Neural cell (in vitro differentiated cells): Measurements from ENCODE around the gene CD247. TPM values are rescaled to one million over a fixed set of nuclear protein-coding genes. Genes with fewer than 3 reads are reported as not detected.

Experiments used
- H2AFZ ChIP-seq: fragments of 200-600, 300-800 bp; sonication (generic), shearing (Covaris generic); 2 replicates; pipeline ENCODE4 v1.6.0; 2014; ENCODE audit warnings: low read depth, mild to moderate bottlenecking, antibody characterized with exemption, low read length, moderate library complexity
- H3F3A ChIP-seq: fragments of 200-600 bp; shearing (Covaris generic); 2 replicates; pipeline ENCODE4 v1.6.1; 2016; ENCODE audit warnings: mild to moderate bottlenecking, moderate library complexity, mixed read lengths, antibody characterized with exemption, low read length; ENCODE audit not compliant: insufficient read depth, poor library complexity, severe bottlenecking
- H3K27ac ChIP-seq: fragments of 200-600, 300-800 bp; sonication (generic), shearing (Covaris generic); 2 replicates; pipeline ENCODE4 v1.5.1; 2014; ENCODE audit warnings: mild to moderate bottlenecking, low read length, moderate library complexity
- H3K27me3 ChIP-seq: fragments of 300-800, 200-600 bp; sonication (generic), shearing (Covaris generic); 2 replicates; pipeline ENCODE4 v1.6.0; 2014; ENCODE audit warnings: mild to moderate bottlenecking, low read depth, low read length, moderate library complexity; ENCODE audit not compliant: insufficient read depth
- H3K36me3 ChIP-seq: fragments of 300-800, 200-600 bp; sonication (generic), shearing (Covaris generic); 2 replicates; pipeline ENCODE4 v1.5.1; 2014; ENCODE audit warnings: mild to moderate bottlenecking, antibody characterized with exemption, low read length, moderate library complexity; ENCODE audit not compliant: insufficient read depth
- H3K4me2 ChIP-seq: fragments of 300-800, 200-600 bp; sonication (generic), shearing (Covaris generic); 2 replicates; pipeline ENCODE4 v1.6.0; 2014; ENCODE audit warnings: mild to moderate bottlenecking, low read length
- H3K4me3 ChIP-seq: fragments of 300-800, 200-600 bp; sonication (generic), shearing (Covaris generic); 2 replicates; pipeline ENCODE4 v1.5.1; 2014; ENCODE audit warnings: mild to moderate bottlenecking, low read length, moderate library complexity
- H3K79me2 ChIP-seq: fragments of 200-600 bp; shearing (Covaris generic); replicated peaks from 2 replicates; pipeline ENCODE4 v1.6.0; 2014; ENCODE audit warnings: mild to moderate bottlenecking, low read length, moderate library complexity; ENCODE audit not compliant: insufficient read depth
- H3K9ac ChIP-seq: fragments of 300-800, 200-600 bp; sonication (generic), shearing (Covaris generic); 2 replicates; pipeline ENCODE4 v1.6.1; 2016; ENCODE audit warnings: mild to moderate bottlenecking, low read length, mixed read lengths
- H3K9me2 ChIP-seq: fragments of 200-600 bp; shearing (Covaris generic); 2 replicates; pipeline ENCODE4 v1.6.1; 2016; ENCODE audit warnings: mild to moderate bottlenecking, low read length, mixed read lengths; ENCODE audit not compliant: insufficient read depth
- H3K9me3 ChIP-seq: fragments of 200-600, 300-800 bp; sonication (generic), shearing (Covaris generic); 2 replicates; pipeline ENCODE4 v1.6.1; 2016; ENCODE audit warnings: mild to moderate bottlenecking, mixed run types, low read length, moderate library complexity, mixed read lengths
- H4K20me1 ChIP-seq: fragments of 200-600 bp; shearing (Covaris generic); 2 replicates; pipeline ENCODE4 v1.6.1; 2016; ENCODE audit warnings: mild to moderate bottlenecking, mixed run types; ENCODE audit not compliant: insufficient read depth
- EP300 ChIP-seq: fragments of 450-650 bp; conservative IDR thresholded peaks from 2 replicates; pipeline ENCODE4 v1.6.1; 2014; ENCODE audit warnings: antibody characterized with exemption, mild to moderate bottlenecking, moderate library complexity; ENCODE audit not compliant: poor library complexity, severe bottlenecking
- EZH2 ChIP-seq: fragments of 200-600, 300-800 bp; shearing (Covaris generic), sonication (generic); IDR thresholded peaks from 2 replicates; pipeline ENCODE4 v1.6.1; 2014; ENCODE audit warnings: antibody characterized with exemption, low read length, borderline replicate concordance, mild to moderate bottlenecking; ENCODE audit not compliant: insufficient read depth, poor library complexity, severe bottlenecking
- MXI1 ChIP-seq: fragments of 450-650 bp; conservative IDR thresholded peaks from 2 replicates; pipeline ENCODE4 v1.6.1; 2014; ENCODE audit warnings: antibody characterized with exemption, mild to moderate bottlenecking; ENCODE audit not compliant: poor library complexity, severe bottlenecking
- POLR2AphosphoS5 ChIP-seq: IDR thresholded peaks from 2 replicates; pipeline ENCODE4 v1.6.1; 2012
- RAD21 ChIP-seq: fragments of 450-650 bp; conservative IDR thresholded peaks from 2 replicates; pipeline ENCODE4 v1.6.1; 2014; ENCODE audit warnings: antibody characterized with exemption, mild to moderate bottlenecking, moderate library complexity
- SMC3 ChIP-seq: fragments of 450-650 bp; conservative IDR thresholded peaks from 2 replicates; pipeline ENCODE4 v1.6.1; 2014; ENCODE audit warnings: antibody characterized with exemption, mild to moderate bottlenecking, moderate library complexity; ENCODE audit not compliant: poor library complexity
- TAF1 ChIP-seq: IDR thresholded peaks from 2 replicates; pipeline ENCODE4 v1.6.1; 2012; ENCODE audit warnings: low read depth
- polyA plus RNA-seq: library from polyadenylated mRNA; depleted of rRNA; stranded (reverse); fragments of >200 nt; gene quantifications from 2 replicates; pipeline ENCODE4 v1.2.3, GENCODE V29; 2014
- TF ChIP-seq, protein P1 (sequence below): fragments of 450-650 bp; IDR thresholded peaks from 2 replicates; pipeline ENCODE4 v1.5.1; 2014; ENCODE audit warnings: antibody characterized with exemption, mild to moderate bottlenecking, moderate library complexity; ENCODE audit not compliant: poor library complexity, severe bottlenecking
- TF ChIP-seq, protein P2 (sequence below): IDR thresholded peaks from 2 replicates; pipeline ENCODE4 v1.6.1; 2012; ENCODE audit warnings: borderline replicate concordance

Gene CD247
- polyA plus RNA-seq, 1 donor from 2014 or later: not detected

DNA sequence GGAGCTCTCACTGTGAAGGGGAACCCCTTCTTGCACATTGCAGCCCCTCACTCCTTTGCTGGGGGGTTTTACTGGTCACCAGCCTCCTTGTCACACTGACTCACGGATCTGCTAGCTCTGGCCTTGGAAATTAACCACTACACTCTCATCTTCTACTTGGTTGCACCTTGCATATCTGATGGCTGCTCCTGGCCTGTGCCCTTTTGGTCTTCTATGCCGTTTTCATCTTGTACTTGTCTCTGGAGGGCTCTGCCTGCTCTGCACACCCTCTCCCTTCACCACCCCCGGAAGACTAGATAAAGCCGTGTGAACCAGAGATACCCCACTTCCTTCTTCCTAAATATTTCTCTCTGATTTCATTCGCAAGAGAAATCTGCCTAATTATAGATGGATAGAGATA is 44.6 kb downstream of the CD247 start:
- no peaks in the 10 kb centered on the region for H3F3A ChIP-seq
- H2AFZ ChIP-seq: no peak overlapping the region
- H3K9ac ChIP-seq: no peak overlapping the region
- no peaks in the 10 kb centered on the region for H3K27me3 ChIP-seq
- TF ChIP-seq EZH2: no peak
- TF ChIP-seq TAF1: no peak
- TF ChIP-seq, protein P1, sequence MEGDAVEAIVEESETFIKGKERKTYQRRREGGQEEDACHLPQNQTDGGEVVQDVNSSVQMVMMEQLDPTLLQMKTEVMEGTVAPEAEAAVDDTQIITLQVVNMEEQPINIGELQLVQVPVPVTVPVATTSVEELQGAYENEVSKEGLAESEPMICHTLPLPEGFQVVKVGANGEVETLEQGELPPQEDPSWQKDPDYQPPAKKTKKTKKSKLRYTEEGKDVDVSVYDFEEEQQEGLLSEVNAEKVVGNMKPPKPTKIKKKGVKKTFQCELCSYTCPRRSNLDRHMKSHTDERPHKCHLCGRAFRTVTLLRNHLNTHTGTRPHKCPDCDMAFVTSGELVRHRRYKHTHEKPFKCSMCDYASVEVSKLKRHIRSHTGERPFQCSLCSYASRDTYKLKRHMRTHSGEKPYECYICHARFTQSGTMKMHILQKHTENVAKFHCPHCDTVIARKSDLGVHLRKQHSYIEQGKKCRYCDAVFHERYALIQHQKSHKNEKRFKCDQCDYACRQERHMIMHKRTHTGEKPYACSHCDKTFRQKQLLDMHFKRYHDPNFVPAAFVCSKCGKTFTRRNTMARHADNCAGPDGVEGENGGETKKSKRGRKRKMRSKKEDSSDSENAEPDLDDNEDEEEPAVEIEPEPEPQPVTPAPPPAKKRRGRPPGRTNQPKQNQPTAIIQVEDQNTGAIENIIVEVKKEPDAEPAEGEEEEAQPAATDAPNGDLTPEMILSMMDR: no peak
- TF ChIP-seq, protein P2, sequence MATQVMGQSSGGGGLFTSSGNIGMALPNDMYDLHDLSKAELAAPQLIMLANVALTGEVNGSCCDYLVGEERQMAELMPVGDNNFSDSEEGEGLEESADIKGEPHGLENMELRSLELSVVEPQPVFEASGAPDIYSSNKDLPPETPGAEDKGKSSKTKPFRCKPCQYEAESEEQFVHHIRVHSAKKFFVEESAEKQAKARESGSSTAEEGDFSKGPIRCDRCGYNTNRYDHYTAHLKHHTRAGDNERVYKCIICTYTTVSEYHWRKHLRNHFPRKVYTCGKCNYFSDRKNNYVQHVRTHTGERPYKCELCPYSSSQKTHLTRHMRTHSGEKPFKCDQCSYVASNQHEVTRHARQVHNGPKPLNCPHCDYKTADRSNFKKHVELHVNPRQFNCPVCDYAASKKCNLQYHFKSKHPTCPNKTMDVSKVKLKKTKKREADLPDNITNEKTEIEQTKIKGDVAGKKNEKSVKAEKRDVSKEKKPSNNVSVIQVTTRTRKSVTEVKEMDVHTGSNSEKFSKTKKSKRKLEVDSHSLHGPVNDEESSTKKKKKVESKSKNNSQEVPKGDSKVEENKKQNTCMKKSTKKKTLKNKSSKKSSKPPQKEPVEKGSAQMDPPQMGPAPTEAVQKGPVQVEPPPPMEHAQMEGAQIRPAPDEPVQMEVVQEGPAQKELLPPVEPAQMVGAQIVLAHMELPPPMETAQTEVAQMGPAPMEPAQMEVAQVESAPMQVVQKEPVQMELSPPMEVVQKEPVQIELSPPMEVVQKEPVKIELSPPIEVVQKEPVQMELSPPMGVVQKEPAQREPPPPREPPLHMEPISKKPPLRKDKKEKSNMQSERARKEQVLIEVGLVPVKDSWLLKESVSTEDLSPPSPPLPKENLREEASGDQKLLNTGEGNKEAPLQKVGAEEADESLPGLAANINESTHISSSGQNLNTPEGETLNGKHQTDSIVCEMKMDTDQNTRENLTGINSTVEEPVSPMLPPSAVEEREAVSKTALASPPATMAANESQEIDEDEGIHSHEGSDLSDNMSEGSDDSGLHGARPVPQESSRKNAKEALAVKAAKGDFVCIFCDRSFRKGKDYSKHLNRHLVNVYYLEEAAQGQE: no peak
- no peak for TF ChIP-seq EP300
- no peak for TF ChIP-seq SMC3
- TF ChIP-seq RAD21: no peak
- no peak for TF ChIP-seq MXI1
- no peak for TF ChIP-seq POLR2AphosphoS5
- no peak overlapping the region for H3K4me2 ChIP-seq
- no peaks in the 10 kb centered on the region for H3K9me3 ChIP-seq
- no peaks in the 10 kb centered on the region for H4K20me1 ChIP-seq
- H3K27ac ChIP-seq: no peak overlapping the region
- no peaks in the 10 kb centered on the region for H3K9me2 ChIP-seq
- no peaks in the 10 kb centered on the region for H3K36me3 ChIP-seq
- H3K79me2 ChIP-seq: no peaks in the 10 kb centered on the region
- H3K4me3 ChIP-seq: no peak overlapping the region

DNA sequence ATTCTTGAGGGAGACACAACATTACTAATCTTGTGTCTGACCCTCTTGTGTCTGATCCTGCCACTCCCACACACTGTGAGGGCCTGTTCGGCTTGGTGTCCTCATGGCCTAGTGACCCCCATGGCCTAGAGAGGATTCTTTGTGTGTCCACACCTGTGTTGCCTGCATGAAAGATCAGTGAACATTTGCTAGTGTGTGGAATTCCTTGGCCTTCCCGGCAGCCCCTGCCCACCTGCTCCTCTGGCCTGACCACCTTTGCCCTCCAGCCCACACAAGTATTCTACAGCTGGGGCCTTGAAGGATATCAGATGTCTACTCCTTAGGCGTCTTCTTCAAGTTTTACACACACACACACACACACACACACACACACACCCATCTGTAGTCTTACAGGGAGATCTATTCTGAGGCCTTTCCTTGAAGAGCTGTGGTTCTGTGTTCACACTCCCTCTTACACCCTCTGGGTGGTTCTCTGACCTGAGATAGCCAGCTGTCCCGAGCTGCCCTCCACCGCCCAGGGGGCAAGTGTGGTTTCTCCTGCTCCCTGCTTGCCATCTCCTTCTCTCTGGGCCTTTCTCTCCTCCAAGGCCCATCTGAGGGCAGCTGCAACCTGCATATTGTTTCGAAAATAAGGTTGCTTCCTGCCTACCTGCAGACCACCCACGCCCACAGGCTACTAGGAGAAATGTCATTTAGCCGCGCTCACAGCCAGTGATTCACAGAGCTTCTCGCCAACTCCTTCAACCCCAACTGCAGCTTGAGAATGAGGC is 45.4 kb downstream of the CD247 start:
- TF ChIP-seq, protein P1: no peak
- no peak for TF ChIP-seq TAF1
- TF ChIP-seq MXI1: no peak
- no peak for TF ChIP-seq RAD21
- TF ChIP-seq, protein P2: no peak
- no peak for TF ChIP-seq EZH2
- TF ChIP-seq EP300: no peak
- no peak for TF ChIP-seq SMC3
- no peak for TF ChIP-seq POLR2AphosphoS5
- Histone ChIP-seq H3K4me3 (no peak overlapping the region), H3K9me3 (no peaks in the 10 kb centered on the region), H3K9ac (no peak overlapping the region), H4K20me1 (no peaks in the 10 kb centered on the region), H3K9me2 (no peaks in the 10 kb centered on the region), H2AFZ (no peak overlapping the region), H3K4me2 (no peak overlapping the region), H3F3A (no peaks in the 10 kb centered on the region), H3K36me3 (no peaks in the 10 kb centered on the region), H3K27me3 (no peaks in the 10 kb centered on the region), H3K79me2 (no peaks in the 10 kb centered on the region), H3K27ac (no peak overlapping the region)
